Measurements from ENCODE around the gene NDRG3.

GRCh38 chr20:36624944-36625324 is 121.0 kb downstream of the NDRG3 start:
- TF ChIP-seq CTCF (IDR thresholded peaks at IDR 0.05; ENCODE audit: insufficient read depth, low read length, poor library complexity, severe bottlenecking) (no peak), EZH2phosphoT487 (conservative IDR thresholded peaks at IDR 0.05; ENCODE audit: low read length) (no peak)
